ENCODE data around the gene ODF2.
"Not testable (repeated sequence)": the region's sequence is repeated elsewhere in the genome, so short reads cannot be mapped to it uniquely, and the experiment has no call there.

Gene ODF2

DNA sequence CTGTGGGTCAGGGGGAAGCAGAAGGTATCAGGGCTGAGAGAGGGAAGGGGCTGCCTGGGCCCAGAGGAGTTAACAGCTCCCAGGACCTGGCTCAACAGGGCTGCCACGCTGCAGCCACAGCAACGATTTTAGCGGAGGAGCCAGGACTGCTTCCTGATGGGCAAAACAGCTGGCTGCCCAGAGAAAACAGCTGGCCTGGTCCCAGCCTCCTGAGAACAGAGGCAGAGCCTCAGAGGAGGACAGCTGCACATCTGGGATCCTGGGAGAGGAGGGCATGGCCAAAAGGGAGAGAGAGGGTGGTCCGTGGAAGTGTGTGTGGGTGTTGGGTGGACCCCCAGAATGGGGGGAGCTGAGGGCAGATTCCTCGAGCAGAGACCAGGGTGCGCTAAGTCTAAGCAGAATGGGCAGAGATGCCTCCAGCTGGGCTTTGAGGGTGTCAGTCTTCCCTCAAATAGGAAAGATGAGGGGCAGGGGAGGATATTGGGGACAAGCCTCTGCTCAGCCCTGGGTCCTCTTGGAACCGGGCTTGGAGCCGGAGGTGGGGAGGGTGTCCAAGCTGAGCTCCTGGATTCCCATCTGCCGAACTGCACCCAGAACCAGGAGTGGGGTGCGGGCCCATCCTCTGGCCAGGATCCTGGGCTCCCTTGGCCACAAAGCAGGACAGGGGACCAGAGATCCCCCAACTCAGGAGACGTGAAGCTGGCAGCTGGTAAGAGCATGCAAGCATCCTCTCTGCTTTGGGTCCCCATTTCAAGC is 44.3 kb upstream of the ODF2 start:
- Histone ChIP-seq H3K9ac (ENCODE audit: low read length) (no peak overlapping the region), H3K18ac (ENCODE audit: low read length) (no peak overlapping the region), H4K8ac (ENCODE audit: low read depth, low read length) (no peak overlapping the region), H3K27ac (ENCODE audit: low read depth, low read length) (no peak overlapping the region), H2AK5ac (ENCODE audit: low read length) (no peak overlapping the region), H4K5ac (ENCODE audit: low read length) (no peak overlapping the region), H3K79me2 (ENCODE audit: control insufficient read depth, insufficient read depth, low read length) (no peaks in the 10 kb centered on the region), H3K23ac (ENCODE audit: low read length) (no peak overlapping the region), H3K4me3 (ENCODE audit: low read length) (no peak overlapping the region), H3K56ac (ENCODE audit: low read length) (no peak overlapping the region), H2BK5ac (ENCODE audit: low read length) (no peak overlapping the region), H3K4me1 (ENCODE audit: control insufficient read depth, low read depth, low read length) (peaks cover 3% of the 10 kb centered on the region), H3K36me3 (ENCODE audit: control insufficient read depth, insufficient read depth, low read length) (no peaks in the 10 kb centered on the region), H2BK15ac (replicated peaks; ENCODE audit: low read depth) (no peak overlapping the region), H2BK120ac (ENCODE audit: low read depth, low read length) (no peak overlapping the region), H3K4ac (ENCODE audit: low read depth, low read length) (no peak overlapping the region), H3K79me1 (ENCODE audit: low read length) (no peaks in the 10 kb centered on the region), H3K27me3 (ENCODE audit: insufficient read depth, low read length, poor library complexity) (peaks cover 10% of the 10 kb centered on the region), H3K4me2 (ENCODE audit: low read length) (no peak overlapping the region)
- no CpG with 5 or more reads among the region's 11 CpGs for WGBS (ENCODE audit: extremely low coverage, insufficient coverage, low lambda C conversion rate)
- DNase-seq = no peak

DNA sequence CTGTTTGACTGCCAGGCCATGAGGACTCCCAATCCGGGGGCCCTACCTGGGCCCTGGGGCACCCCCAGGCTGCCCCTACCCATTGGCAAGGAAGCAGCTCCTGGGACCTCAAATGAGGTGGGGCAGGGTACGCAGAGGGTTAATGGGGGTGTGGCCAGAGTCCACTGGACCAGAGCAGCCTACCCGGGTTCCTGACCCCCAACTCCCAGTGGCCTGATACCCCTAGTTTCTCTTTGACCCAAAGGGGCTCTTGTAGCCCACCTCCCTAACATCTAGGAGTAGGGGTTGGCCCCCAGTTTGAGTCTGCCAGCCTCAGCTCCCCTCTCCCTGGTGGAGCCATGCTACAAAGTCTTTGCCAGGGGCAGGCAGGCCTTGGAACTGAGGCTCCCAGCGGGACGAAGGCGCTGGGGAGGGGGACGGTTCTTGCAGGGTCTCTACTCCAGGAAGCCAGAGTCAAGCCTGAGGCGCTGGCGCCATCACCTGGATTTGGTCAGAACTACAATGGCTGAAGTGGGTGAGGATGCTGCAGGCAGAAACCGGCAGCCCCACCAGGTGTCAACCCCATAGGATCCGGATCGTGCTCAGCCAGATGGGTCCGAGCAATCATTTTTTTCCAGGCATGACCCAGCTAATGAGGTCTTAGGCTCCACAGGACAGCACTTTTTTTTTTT is 43.6 kb upstream of the ODF2 start:
- Histone ChIP-seq H3K79me1 (ENCODE audit: low read length) (no peaks in the 10 kb centered on the region), H3K18ac (ENCODE audit: low read length) (no peak overlapping the region), H3K4ac (ENCODE audit: low read depth, low read length) (no peak overlapping the region), H3K56ac (ENCODE audit: low read length) (no peak overlapping the region), H2AK5ac (ENCODE audit: low read length) (no peak overlapping the region), H3K36me3 (ENCODE audit: control insufficient read depth, insufficient read depth, low read length) (no peaks in the 10 kb centered on the region), H3K23ac (ENCODE audit: low read length) (no peak overlapping the region), H2BK15ac (replicated peaks; ENCODE audit: low read depth) (no peak overlapping the region), H3K4me3 (ENCODE audit: low read length) (no peak overlapping the region), H3K9ac (ENCODE audit: low read length) (peak overlapping the region; percentile 34), H3K79me2 (ENCODE audit: control insufficient read depth, insufficient read depth, low read length) (no peaks in the 10 kb centered on the region), H2BK5ac (ENCODE audit: low read length) (no peak overlapping the region), H4K8ac (ENCODE audit: low read depth, low read length) (no peak overlapping the region), H3K27me3 (ENCODE audit: insufficient read depth, low read length, poor library complexity) (peaks cover 10% of the 10 kb centered on the region), H4K5ac (ENCODE audit: low read length) (no peak overlapping the region), H3K27ac (ENCODE audit: low read depth, low read length) (no peak overlapping the region), H2BK120ac (ENCODE audit: low read depth, low read length) (no peak overlapping the region), H3K4me1 (ENCODE audit: control insufficient read depth, low read depth, low read length) (peaks cover 3% of the 10 kb centered on the region), H3K4me2 (ENCODE audit: low read length) (no peak overlapping the region)
- DNase-seq = peak; percentile 92
- no CpG with 5 or more reads among the region's 13 CpGs for WGBS (ENCODE audit: extremely low coverage, insufficient coverage, low lambda C conversion rate)

DNA sequence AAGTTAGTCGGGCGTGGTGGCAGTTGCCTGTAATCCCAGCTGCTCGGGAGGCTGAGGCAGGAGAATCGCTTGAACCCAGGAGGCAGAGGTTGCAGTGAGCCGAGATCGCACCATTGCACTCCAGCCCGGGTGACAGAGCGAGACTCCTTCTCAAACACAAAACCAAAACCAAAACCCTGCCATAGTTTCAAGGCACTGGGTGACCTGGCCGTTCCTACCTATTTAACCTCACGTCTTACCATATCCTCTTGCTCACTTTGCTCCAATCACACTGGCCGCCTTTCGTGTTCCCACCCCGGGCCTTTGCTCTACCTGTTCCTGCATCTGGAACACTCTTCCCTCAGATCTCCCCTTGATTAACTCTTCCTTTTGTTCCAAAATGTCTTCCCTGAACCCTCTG is 42.1 kb upstream of the ODF2 start:
- not testable (repeated sequence) for H2BK5ac ChIP-seq (ENCODE audit: low read length); H3K23ac ChIP-seq (ENCODE audit: low read length); DNase-seq; H3K4me2 ChIP-seq (ENCODE audit: low read length); H4K8ac ChIP-seq (ENCODE audit: low read depth, low read length); H3K4me1 ChIP-seq (ENCODE audit: control insufficient read depth, low read depth, low read length); H2AK5ac ChIP-seq (ENCODE audit: low read length); H3K27ac ChIP-seq (ENCODE audit: low read depth, low read length); H4K5ac ChIP-seq (ENCODE audit: low read length); H3K79me1 ChIP-seq (ENCODE audit: low read length); H3K4me3 ChIP-seq (ENCODE audit: low read length); H3K18ac ChIP-seq (ENCODE audit: low read length); H3K79me2 ChIP-seq (ENCODE audit: control insufficient read depth, insufficient read depth, low read length); H3K27me3 ChIP-seq (ENCODE audit: insufficient read depth, low read length, poor library complexity); H3K56ac ChIP-seq (ENCODE audit: low read length); H3K9ac ChIP-seq (ENCODE audit: low read length); H2BK15ac ChIP-seq (replicated peaks; ENCODE audit: low read depth); H3K4ac ChIP-seq (ENCODE audit: low read depth, low read length); H3K36me3 ChIP-seq (ENCODE audit: control insufficient read depth, insufficient read depth, low read length); H2BK120ac ChIP-seq (ENCODE audit: low read depth, low read length)
- no CpG with 5 or more reads among the region's 13 CpGs for WGBS (ENCODE audit: extremely low coverage, insufficient coverage, low lambda C conversion rate)

DNA sequence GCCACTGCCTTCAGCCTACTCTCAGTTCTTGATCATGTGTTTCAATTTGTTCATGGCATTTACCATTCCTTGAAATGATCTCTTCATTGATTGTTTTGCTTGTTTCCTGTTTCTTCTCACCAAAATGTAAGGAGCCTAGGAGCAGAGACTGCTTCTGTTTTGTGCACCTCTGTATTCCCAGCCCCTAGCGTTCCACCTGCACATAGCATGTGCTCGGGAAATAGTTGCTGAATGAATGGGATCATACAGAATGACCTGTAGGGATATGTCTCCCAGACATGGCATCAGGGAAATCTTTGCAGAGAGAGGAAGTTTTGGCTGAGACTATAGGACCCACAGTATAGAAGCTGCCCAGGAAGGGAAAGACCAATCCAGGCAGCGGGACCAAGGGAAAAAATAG is 41.3 kb upstream of the ODF2 start:
- Histone ChIP-seq H3K27ac (ENCODE audit: low read depth, low read length) (no peak overlapping the region), H3K4me1 (ENCODE audit: control insufficient read depth, low read depth, low read length) (peaks cover 3% of the 10 kb centered on the region), H3K36me3 (ENCODE audit: control insufficient read depth, insufficient read depth, low read length) (no peaks in the 10 kb centered on the region), H3K18ac (ENCODE audit: low read length) (no peak overlapping the region), H3K9ac (ENCODE audit: low read length) (no peak overlapping the region), H3K4me2 (ENCODE audit: low read length) (no peak overlapping the region), H2BK120ac (ENCODE audit: low read depth, low read length) (no peak overlapping the region), H2BK15ac (replicated peaks; ENCODE audit: low read depth) (no peak overlapping the region), H2AK5ac (ENCODE audit: low read length) (no peak overlapping the region), H3K79me1 (ENCODE audit: low read length) (no peaks in the 10 kb centered on the region), H3K4me3 (ENCODE audit: low read length) (no peak overlapping the region), H3K4ac (ENCODE audit: low read depth, low read length) (no peak overlapping the region), H4K5ac (ENCODE audit: low read length) (no peak overlapping the region), H4K8ac (ENCODE audit: low read depth, low read length) (no peak overlapping the region), H3K79me2 (ENCODE audit: control insufficient read depth, insufficient read depth, low read length) (no peaks in the 10 kb centered on the region), H3K27me3 (ENCODE audit: insufficient read depth, low read length, poor library complexity) (peaks cover 7% of the 10 kb centered on the region), H3K56ac (ENCODE audit: low read length) (no peak overlapping the region), H3K23ac (ENCODE audit: low read length) (no peak overlapping the region), H2BK5ac (ENCODE audit: low read length) (no peak overlapping the region)
- peak; percentile 44 for DNase-seq
- no CpG with 5 or more reads among the region's 3 CpGs for WGBS (ENCODE audit: extremely low coverage, insufficient coverage, low lambda C conversion rate)

DNA sequence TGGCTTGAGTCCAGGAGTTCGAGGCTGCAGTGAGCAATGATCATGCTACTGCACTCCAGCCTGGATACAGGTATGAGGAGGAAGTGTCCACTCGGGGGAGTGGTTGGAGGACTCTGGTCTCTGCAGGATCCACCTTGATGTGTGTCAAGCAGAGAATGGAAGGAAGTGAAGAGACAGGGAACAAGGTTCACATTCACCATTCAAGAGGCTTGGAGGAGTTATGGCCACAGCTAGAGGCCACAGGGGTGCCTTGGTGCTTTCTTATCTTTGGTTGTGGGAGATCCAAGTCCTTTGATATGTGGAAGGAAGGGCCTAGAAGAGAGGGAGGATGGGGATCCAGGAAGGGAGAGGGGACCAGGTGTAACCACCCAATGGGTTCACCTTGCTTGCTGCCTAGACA is 40.5 kb upstream of the ODF2 start:
- Histone ChIP-seq H3K27me3 (ENCODE audit: insufficient read depth, low read length, poor library complexity) (peaks cover 6% of the 10 kb centered on the region), H2BK120ac (ENCODE audit: low read depth, low read length) (no peak overlapping the region), H4K5ac (ENCODE audit: low read length) (no peak overlapping the region), H3K79me1 (ENCODE audit: low read length) (no peaks in the 10 kb centered on the region), H3K56ac (ENCODE audit: low read length) (peak overlapping the region; percentile 49), H3K4me1 (ENCODE audit: control insufficient read depth, low read depth, low read length) (peaks cover 3% of the 10 kb centered on the region), H3K9ac (ENCODE audit: low read length) (no peak overlapping the region), H3K79me2 (ENCODE audit: control insufficient read depth, insufficient read depth, low read length) (no peaks in the 10 kb centered on the region), H2BK15ac (replicated peaks; ENCODE audit: low read depth) (no peak overlapping the region), H3K23ac (ENCODE audit: low read length) (no peak overlapping the region), H3K18ac (ENCODE audit: low read length) (no peak overlapping the region), H3K4ac (ENCODE audit: low read depth, low read length) (no peak overlapping the region), H3K4me2 (ENCODE audit: low read length) (no peak overlapping the region), H3K27ac (ENCODE audit: low read depth, low read length) (no peak overlapping the region), H4K8ac (ENCODE audit: low read depth, low read length) (no peak overlapping the region), H3K36me3 (ENCODE audit: control insufficient read depth, insufficient read depth, low read length) (no peaks in the 10 kb centered on the region), H3K4me3 (ENCODE audit: low read length) (no peak overlapping the region), H2AK5ac (ENCODE audit: low read length) (peak overlapping the region; percentile 82), H2BK5ac (ENCODE audit: low read length) (no peak overlapping the region)
- DNase-seq = no peak
- WGBS (ENCODE audit: extremely low coverage, insufficient coverage, low lambda C conversion rate) = no CpG with 5 or more reads among the region's 2 CpGs
